Peyer's patch (tissue), 4 donors: ENCODE results near the gene THAP11. TPM values are rescaled to one million over a fixed set of nuclear protein-coding genes. Genes with fewer than 3 reads are reported as not detected.

Experiments
- DNase-seq, 3 donors: peaks; one replicate each; pipeline ENCODE4 v3.0.0-alpha.2; 2017 to 2019
- H3K27ac ChIP-seq, 4 donors: fragments of 200-600 bp; sonication (generic); one replicate each; pipeline ENCODE4 v1.5.1; 2016 to 2019
- H3K27me3 ChIP-seq, 2 donors: fragments of 200-600 bp; sonication (generic); one replicate each; pipeline ENCODE4 v1.5.1; 2019
- H3K36me3 ChIP-seq, 3 donors: fragments of 200-600 bp; sonication (generic); one replicate each; pipeline ENCODE4 v1.5.1; 2016 to 2019
- H3K4me1 ChIP-seq, 4 donors: fragments of 200-600 bp; sonication (generic); one replicate each; pipeline ENCODE4 v1.5.1; 2016 to 2019
- H3K4me3 ChIP-seq, 4 donors: fragments of 200-600 bp; sonication (generic); 1 replicate in 3 of 4; 2 replicates in 1 of 4; pipeline ENCODE4 v1.5.1; 2016 to 2019; ENCODE audit warnings: mild to moderate bottlenecking in 1 of 4
- H3K9me3 ChIP-seq, 4 donors: fragments of 200-600 bp; sonication (generic); one replicate each; pipeline ENCODE4 v1.5.1; 2016 to 2019; ENCODE audit warnings: mild to moderate bottlenecking in 1 of 4
- POLR2A ChIP-seq, 2 donors: fragments of 450-650 bp; IDR thresholded peaks; one replicate each; pipeline ENCODE4 v1.5.1; 2017; ENCODE audit warnings: antibody characterized with exemption in 2 of 2, mild to moderate bottlenecking in 2 of 2, moderate library complexity in 2 of 2
- total RNA-seq, 4 donors: library from RNA; depleted of rRNA; stranded (reverse); fragments of >200 nt; gene quantifications; one replicate each; pipeline ENCODE4 v1.1.0, GENCODE V29; 2016
- TF ChIP-seq, protein P1 (sequence below), 6 experiments: fragments of 450-650 bp in 4 of 6; fragments of 200-600 bp in 2 of 6; sonication (generic) in 1 of 6; IDR thresholded peaks; one replicate each; pipeline ENCODE4 v1.5.1; 2017 to 2019; ENCODE audit warnings: antibody characterized with exemption in 6 of 6, mild to moderate bottlenecking in 3 of 6, moderate library complexity in 1 of 6

THAP11 gene
- total RNA-seq, 4 donors from 2014 or later: 23.9 to 38.2 (median 31.7) TPM

DNA sequence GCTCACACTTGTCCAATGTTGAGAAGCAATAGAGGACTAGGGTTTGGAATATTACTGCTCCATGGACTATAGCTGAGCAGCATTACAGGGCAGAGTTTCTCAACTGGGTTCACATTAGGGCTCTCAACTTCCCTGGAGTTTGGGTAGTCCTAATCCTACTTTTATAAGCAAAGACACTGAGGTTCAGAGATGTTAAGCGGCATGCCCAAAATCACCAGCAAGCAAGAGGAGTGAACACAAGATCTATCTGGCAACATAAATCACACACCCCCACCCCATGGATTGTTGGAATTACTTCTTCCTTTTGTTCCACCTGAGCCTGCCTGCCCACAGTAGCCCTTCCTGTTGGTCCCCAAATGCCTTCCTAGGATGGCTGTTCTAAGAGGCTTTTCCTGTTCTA, 30.2 kb upstream of the THAP11 start:
- peaks cover 0 to 11% (median 4%) of the 10 kb centered on the region in 4 donors for H3K4me1 ChIP-seq
- H3K36me3 ChIP-seq: no peaks in the 10 kb centered on the region
- DNase-seq: no peak
- no peaks in the 10 kb centered on the region for H3K27me3 ChIP-seq
- TF ChIP-seq POLR2A (IDR thresholded peaks at IDR 0.05): no peak
- TF ChIP-seq, protein P1, sequence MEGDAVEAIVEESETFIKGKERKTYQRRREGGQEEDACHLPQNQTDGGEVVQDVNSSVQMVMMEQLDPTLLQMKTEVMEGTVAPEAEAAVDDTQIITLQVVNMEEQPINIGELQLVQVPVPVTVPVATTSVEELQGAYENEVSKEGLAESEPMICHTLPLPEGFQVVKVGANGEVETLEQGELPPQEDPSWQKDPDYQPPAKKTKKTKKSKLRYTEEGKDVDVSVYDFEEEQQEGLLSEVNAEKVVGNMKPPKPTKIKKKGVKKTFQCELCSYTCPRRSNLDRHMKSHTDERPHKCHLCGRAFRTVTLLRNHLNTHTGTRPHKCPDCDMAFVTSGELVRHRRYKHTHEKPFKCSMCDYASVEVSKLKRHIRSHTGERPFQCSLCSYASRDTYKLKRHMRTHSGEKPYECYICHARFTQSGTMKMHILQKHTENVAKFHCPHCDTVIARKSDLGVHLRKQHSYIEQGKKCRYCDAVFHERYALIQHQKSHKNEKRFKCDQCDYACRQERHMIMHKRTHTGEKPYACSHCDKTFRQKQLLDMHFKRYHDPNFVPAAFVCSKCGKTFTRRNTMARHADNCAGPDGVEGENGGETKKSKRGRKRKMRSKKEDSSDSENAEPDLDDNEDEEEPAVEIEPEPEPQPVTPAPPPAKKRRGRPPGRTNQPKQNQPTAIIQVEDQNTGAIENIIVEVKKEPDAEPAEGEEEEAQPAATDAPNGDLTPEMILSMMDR (IDR thresholded peaks at IDR 0.05): no peak
- no peak overlapping the region for H3K27ac ChIP-seq
- H3K4me3 ChIP-seq: no peak overlapping the region
- no peaks in the 10 kb centered on the region for H3K9me3 ChIP-seq

DNA sequence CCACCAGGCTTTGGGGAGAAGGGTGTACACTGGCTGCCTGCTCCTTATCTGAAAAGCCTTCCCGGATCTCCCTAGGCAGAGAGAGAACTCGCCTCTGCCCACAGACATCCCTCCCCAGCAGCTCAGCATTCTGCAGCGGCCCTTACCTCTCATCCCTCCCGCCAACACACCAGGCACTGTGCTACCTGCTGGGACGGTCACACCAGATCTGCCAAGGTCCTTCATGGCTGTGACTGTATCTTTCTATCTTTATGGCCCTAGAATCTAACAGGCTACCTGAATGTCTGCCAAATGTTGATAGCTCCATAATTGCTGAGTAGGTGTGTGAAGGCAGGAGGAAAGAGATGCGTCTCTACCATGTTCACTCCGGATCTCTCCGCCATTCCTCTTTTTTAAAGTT, 27.6 kb upstream of the THAP11 start:
- H3K9me3 ChIP-seq: no peaks in the 10 kb centered on the region
- no peak overlapping the region for H3K4me3 ChIP-seq
- H3K4me1 ChIP-seq: peaks cover 0 to 5% (median 0%) of the 10 kb centered on the region in 4 donors
- peak in 2 of 3 donors; percentile 58 to 67 for DNase-seq
- H3K27me3 ChIP-seq: no peaks in the 10 kb centered on the region
- no peak overlapping the region for H3K27ac ChIP-seq
- H3K36me3 ChIP-seq: no peaks in the 10 kb centered on the region
- TF ChIP-seq POLR2A (IDR thresholded peaks at IDR 0.05): no peak
- TF ChIP-seq, protein P1 (IDR thresholded peaks at IDR 0.05): no peak

DNA sequence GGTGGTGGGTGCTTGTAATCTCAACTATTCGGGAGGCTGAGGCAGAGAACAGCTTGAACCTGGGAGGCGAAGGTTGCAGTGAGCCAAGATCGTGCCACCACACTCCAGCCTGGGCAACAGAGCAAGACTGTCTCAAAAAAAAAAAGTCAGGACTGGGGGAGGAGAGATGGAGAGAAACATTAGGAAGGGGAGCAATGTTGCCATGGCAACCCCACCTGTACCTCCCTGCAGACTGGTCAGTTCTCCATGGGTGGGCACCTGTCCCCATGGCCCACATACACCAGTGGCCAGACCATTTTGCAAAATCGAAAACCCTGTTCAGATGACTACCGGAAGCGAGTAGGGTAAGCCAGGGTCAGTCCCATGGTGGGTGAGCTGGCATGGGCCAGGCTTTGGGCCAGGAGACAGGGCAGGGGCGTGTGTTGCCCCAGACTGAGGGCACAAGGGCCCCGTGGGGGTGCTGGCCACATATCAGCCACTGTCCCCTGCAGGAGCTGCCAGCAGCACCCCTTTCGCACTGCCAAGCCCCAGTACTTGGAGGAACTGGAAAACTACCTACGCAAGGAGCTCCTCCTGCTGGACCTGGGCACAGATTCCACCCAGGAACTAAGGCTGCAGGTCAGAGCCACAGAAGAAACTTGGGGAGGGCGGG, 21.4 kb upstream of the THAP11 start:
- H3K4me1 ChIP-seq: no peaks in the 10 kb centered on the region
- H3K4me3 ChIP-seq: no peak overlapping the region
- no peaks in the 10 kb centered on the region for H3K36me3 ChIP-seq
- TF ChIP-seq, protein P1 (IDR thresholded peaks at IDR 0.05): no peak
- no peak for TF ChIP-seq POLR2A (IDR thresholded peaks at IDR 0.05)
- H3K27ac ChIP-seq: no peak overlapping the region
- H3K27me3 ChIP-seq: no peaks in the 10 kb centered on the region
- no peak for DNase-seq
- H3K9me3 ChIP-seq: no peaks in the 10 kb centered on the region

DNA sequence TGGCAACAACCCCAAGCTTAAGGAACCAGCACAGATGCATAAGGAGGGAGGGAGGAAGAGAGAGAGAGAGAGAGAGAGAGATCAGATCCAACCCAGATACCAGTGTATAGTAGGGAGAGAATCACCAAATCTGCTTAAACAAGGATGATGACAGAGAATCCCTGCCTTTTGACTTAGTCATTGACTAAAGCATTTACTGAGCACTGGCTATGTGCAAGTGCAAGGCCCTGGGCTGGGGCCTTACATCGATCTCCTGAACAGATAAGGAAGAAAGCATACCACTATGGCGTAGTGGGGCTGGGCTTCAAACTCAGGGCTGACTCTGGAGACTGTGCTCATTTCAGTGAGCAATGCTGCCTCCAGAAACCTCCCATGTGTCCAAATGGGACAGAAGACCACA, 19.6 kb upstream of the THAP11 start:
- no peak for DNase-seq
- no peaks in the 10 kb centered on the region for H3K4me1 ChIP-seq
- H3K9me3 ChIP-seq: no peaks in the 10 kb centered on the region
- H3K27ac ChIP-seq: no peak overlapping the region
- TF ChIP-seq, protein P1 (IDR thresholded peaks at IDR 0.05): no peak
- no peak for TF ChIP-seq POLR2A (IDR thresholded peaks at IDR 0.05)
- H3K27me3 ChIP-seq: no peaks in the 10 kb centered on the region
- no peak overlapping the region for H3K4me3 ChIP-seq
- peaks cover 0 to 6% (median 0%) of the 10 kb centered on the region in 3 donors for H3K36me3 ChIP-seq

DNA sequence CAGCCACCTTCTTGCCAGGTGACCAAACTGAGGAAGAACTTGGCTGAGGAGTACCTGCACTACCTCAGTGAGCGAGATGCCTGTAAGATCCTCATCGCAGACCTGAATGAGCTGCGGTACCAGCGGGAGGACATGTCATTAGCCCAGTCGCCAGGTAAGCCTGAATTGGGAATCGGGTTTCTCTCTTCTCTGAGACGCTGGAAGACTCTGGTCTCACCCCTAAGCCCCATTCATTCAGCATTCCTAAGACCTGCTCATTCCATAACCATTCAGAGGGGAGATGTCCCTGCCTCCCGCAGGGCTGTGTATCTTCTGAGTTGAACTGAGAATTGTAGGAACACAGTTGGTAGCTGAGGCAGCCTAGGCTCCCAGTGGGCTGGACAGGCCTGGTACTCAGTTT, 17.0 kb upstream of the THAP11 start:
- Histone ChIP-seq H3K27me3 (no peaks in the 10 kb centered on the region), H3K27ac (no peak overlapping the region), H3K9me3 (no peaks in the 10 kb centered on the region), H3K4me3 (no peak overlapping the region), H3K36me3 (peaks cover 0 to 22% (median 0%) of the 10 kb centered on the region in 3 donors), H3K4me1 (no peaks in the 10 kb centered on the region)
- DNase-seq: no peak
- TF ChIP-seq POLR2A (IDR thresholded peaks at IDR 0.05): no peak
- TF ChIP-seq, protein P1 (IDR thresholded peaks at IDR 0.05): no peak
